GM12801 (cell line): ENCODE measurements around the gene CDH26.

ENCODE experiments used
- TF ChIP-seq, protein P1 (sequence below): IDR thresholded peaks from one replicate; pipeline ENCODE4 v1.5.1; 2011; ENCODE audit warnings: control low read depth; ENCODE audit not compliant: insufficient read length; ENCODE audit errors: extremely low read depth

The CDH26 gene

DNA sequence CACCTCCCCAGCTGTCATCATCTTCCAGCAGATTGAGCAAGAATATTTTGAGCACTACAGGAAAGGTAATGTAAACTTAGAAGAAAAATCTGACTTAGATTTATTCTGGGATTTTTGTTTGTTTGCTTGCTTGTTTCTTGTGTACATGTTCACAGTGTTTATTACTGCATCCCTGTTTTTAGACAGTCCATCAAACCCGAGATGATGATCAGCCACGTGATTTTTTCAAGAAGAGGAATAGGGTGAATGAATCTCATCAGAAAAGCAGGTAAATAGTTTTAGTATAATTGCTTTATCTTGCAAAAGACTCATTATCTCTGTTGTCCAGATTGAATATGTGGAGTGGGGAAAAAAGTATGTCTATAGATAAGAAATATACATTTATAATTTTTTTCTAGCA is 16.0 kb upstream of the CDH26 start:
- TF ChIP-seq, protein P1, sequence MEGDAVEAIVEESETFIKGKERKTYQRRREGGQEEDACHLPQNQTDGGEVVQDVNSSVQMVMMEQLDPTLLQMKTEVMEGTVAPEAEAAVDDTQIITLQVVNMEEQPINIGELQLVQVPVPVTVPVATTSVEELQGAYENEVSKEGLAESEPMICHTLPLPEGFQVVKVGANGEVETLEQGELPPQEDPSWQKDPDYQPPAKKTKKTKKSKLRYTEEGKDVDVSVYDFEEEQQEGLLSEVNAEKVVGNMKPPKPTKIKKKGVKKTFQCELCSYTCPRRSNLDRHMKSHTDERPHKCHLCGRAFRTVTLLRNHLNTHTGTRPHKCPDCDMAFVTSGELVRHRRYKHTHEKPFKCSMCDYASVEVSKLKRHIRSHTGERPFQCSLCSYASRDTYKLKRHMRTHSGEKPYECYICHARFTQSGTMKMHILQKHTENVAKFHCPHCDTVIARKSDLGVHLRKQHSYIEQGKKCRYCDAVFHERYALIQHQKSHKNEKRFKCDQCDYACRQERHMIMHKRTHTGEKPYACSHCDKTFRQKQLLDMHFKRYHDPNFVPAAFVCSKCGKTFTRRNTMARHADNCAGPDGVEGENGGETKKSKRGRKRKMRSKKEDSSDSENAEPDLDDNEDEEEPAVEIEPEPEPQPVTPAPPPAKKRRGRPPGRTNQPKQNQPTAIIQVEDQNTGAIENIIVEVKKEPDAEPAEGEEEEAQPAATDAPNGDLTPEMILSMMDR, result no peak

DNA sequence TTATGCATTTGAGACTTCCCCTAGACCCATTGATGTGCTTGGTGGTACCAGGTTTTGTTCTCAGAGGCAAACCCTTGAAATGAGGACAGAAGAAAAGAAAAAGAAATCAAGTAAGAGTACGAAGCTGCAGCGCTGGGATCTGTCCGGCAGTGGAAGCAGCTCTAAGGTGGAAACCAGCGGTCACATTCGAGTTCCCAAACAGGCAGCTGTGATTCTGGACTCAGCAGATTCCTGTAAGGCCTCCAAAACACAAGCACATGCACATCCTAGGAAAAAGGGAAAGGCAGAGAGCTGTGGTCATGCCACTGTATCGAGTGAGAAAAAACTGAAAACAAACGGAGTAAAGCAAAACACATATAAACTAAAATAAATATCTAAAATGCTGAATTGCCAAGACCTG is 13.5 kb upstream of the CDH26 start:
- TF ChIP-seq, protein P1, result no peak

DNA sequence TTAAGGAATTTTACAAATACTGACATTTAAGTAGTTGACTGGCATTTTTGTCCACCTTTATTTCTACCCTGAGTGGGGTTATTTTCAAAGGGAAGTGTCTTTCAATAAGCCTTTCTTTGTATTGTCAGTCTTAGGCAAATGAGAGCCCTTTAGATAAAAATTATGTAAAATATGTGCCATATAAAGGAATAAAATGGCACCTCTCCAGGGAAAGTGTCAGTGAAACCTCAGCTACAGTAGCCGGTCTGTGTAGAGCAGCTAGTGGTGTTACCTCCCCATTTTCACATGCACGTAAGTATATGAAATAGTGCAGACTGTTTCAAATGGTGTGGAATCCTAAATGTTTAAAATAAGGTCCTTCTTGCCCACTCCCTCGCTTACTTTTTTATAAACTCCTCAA is 13.0 kb upstream of the CDH26 start:
- TF ChIP-seq, protein P1, result no peak

DNA sequence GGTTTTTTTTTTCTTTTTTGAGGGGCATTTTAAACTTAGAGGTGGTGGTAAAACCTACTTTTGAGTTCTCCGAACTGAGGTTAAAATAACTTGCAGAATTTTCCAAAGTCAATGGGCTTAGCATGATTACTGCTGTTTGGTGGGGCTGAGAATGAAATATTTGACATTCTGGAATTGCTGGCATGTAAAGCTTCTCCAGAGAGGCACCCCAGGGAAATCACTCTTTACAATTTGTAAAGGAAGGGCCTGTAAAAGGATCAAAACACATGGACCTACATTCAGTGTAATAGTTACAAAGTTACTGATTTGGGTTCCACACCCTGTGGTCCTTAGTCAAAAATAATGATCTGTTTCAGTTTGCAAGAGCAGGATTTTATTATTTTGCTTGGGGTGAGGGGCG is 12.5 kb upstream of the CDH26 start:
- TF ChIP-seq, protein P1, result no peak

DNA sequence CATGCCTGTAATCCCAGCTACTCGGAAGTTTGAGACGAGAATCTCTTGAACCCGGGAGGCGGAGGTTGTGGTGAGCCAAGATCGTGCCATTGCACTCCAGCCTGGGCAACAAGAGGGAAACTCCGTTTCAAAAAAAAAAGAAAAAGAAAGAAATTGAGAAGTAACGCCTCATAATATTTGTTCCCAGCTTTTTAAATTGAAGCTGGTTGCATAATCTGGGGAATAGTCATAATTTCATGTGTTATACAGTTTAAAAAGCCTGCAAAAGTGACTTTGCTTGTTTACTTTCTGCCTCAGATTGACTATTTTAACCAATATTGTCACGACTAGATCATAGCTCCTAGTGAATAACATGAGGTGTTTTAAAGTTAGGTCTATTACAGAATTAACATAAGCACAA is 10.8 kb upstream of the CDH26 start:
- TF ChIP-seq, protein P1, result no peak

DNA sequence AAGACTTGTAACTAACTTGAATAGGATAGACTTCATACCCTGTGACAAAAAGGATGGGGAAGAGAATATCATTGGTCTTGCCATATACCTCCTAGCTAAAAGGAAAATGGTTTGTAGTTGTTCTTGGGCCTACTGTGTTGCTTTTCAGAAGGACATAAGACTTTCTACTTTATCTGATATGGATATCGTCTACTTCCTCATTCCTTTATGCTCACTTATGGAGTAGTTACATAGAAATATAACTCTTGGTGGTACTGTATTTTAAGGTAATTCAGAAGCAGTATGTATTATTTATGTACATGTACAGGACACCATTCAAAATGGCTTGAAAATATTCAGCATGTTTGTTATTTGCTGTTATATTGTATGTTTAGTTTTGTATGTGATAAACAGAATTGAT is 10.0 kb upstream of the CDH26 start:
- TF ChIP-seq, protein P1, result no peak

DNA sequence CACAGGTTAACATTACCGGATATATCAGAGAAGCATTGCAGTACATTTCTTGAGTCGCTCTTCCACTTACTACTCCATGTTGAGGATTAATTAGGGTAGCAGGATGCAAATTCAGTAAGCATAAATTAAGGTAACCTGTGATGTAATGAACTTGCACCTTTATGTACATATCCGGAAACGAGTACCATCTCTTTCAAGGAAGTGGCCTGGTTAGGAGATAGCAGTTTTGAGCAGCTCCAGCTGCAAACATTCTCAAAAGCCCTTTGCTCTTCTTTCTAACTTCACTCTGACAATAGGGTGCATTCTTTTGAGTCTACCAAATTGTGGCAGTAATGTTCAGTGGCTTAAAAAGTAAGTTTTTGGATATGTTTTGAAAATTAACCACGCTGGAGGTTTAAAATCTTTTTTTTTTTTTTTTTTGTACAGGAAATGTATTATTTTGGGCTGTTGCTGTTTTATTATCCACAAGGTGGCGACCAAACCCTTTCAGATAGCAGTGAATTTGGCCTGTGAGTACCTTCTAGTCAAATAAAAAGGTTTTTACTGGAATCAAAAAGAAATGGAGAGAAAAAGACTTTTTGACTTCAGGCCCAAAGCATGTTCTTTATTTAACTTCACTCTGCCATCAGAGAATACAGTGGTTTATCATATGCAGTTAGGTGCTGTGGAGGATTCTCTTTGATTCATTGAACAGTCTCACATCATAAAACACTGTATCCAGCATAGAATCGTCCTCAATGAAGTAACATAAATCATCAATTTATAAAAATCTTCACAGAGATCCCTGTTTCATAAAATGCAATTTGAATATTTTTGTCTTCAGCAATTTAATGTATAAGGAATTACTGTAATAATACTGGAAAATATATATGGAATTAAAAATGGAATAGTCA is 9.1 kb upstream of the CDH26 start:
- TF ChIP-seq, protein P1, result no peak
